Epithelial cell of esophagus (primary cell): Measurements from ENCODE around the gene USF3.
A peak's percentile ranks its signal among the peaks of the same experiment; 100 is the strongest.

Experiments used
- DNase-seq: peaks from one replicate; pipeline ENCODE4 v3.0.0; 2010; ENCODE audit warnings: low read depth
- H3K4me3 ChIP-seq: 2 replicates; pipeline ENCODE4 v1.5.1; 2011; ENCODE audit warnings: mild to moderate bottlenecking, low read length, control low read depth
- CTCF ChIP-seq: IDR thresholded peaks from 2 replicates; pipeline ENCODE4 v1.5.1; 2011; ENCODE audit warnings: low read depth, mild to moderate bottlenecking, low read length, control low read depth, inconsistent platforms; ENCODE audit not compliant: insufficient read depth; ENCODE audit errors: missing control alignments

The USF3 gene

DNA sequence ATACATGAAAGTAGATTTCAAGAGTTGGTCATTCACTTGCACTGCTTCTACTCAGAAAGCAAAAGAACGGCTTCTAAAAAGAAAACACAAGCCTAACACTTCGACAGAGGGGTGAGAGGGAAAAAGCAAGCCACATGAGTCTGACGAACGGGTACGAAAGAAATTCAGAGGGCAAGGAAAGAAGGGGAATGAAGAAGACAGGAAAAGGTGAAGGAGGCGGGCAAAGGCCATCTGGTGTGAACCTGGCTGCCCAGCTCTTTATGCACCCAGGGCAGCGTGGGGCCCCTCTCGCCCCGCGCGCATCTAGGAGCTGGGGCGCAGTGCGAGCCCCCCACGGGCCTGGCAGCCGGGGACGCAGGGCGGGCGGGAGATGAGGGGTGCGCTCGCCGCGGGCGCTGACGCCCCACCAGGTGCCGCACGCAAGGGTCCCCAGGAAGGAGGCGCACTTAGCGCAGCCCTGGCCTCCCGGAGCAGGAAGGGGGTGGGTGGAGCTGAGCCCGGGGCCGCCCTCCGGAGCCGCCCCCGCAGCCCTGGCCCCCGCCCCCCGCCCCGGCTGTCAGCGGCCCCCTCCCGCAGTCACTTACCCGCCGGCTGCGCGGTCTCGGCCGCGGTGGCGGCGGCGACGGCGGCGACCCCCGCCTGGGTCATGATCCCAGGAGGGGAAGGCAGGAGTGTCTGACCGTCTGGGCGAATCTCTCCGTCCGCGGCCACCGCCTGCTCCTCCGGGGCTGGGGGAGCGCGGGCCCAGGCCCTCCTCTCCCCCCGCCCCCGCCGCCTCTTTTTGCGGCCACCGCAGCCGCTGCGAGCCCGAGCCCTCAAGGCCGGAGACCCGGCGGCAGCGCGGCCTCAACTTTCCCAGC, at the start of gene USF3:
Gene USF3, minus strand, starts transcription at position 857 of the 860 bp plus-strand sequence. CDS start 21,764 bp downstream, outside the sequence.
- peak within 1 kb of the TSS; percentile 92 for H3K4me3 ChIP-seq

GRCh38 chr3:113745756-113746547, 49.5 kb upstream of the USF3 start, which contains the start of gene NAA50:
TSS of gene NAA50 (minus strand) at chr3:113746249. CDS start at chr3:113745949, 300 bp downstream.
- peak; percentile 88 for DNase-seq
- peak within 1 kb of the TSS; percentile 94 for H3K4me3 ChIP-seq
- peak; percentile 52 for TF ChIP-seq CTCF

More for the DNA sequence above, at the start of gene USF3:
- peak; percentile 73 for DNase-seq
- TF ChIP-seq CTCF = no peak

DNA sequence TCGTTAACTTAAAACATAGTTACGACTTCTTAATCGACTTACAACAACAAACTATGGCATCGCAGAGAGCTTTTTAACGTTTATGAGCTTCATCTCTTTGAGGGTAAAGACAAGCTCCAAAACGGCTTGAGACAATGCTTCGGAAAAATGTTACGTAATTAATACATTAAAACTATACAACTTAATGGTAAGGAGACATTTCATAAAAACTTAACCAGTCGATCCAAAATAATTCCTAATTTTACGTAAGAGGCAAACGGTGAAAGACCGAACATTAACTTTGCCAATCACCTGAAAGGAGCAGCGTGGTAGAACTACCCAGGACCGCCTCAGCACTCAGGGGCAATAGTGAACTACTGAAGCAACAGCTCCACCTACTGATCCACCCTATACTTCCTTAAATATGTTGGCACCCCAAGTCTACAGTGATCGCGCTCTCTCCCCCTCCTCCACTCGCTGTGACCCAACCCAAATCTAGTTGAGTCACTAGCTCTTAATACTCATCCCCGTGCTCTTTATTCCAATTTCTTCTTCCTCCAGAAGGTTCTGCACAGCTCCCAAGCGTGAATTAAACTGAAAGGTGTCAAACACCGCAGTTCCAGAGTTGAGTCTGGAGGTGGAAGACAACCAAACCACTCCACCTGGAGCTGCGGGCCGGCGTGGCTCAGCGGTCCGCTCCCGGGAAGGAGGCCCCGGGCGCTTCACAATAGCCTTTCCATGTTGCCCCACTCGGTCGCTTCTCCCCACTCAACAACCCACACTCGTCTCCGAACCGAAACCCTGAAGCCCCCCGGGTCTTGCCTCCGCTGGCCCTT, 48.7 kb upstream of the USF3 start:
- peak overlapping the region; percentile 94 for H3K4me3 ChIP-seq
- peak; percentile 97 for DNase-seq
- peak; percentile 73 for TF ChIP-seq CTCF

DNA sequence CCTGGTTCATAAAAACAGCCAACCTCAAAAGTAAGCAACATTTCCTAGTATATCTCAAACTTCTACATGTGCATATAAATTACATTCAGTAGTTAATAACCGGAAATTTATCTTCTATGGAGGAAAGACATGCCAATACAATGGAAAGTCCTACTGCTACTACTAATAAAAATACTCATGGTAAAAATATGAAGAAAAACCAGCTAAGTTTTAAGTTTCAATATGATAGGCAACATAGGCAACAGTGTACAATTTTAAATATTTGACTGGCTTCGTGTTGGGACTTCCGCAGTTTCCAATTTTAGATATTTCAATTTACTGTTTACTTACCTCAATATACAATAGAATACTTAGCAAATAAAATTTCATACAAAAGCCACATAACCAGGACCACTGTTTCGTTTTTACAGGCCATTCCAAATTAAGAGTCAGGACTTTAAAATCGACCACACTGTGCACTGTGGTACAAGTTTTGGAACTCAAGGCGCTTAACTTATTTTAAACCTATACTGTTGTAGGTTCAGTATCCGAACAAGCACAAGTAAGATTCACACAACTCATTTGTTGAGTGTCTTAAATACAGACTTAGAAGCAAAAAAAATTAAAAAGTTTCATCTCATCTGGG, 46.7 kb upstream of the USF3 start:
- DNase-seq = no peak
- H3K4me3 ChIP-seq = peak overlapping the region; percentile 94
- no peak for TF ChIP-seq CTCF

DNA sequence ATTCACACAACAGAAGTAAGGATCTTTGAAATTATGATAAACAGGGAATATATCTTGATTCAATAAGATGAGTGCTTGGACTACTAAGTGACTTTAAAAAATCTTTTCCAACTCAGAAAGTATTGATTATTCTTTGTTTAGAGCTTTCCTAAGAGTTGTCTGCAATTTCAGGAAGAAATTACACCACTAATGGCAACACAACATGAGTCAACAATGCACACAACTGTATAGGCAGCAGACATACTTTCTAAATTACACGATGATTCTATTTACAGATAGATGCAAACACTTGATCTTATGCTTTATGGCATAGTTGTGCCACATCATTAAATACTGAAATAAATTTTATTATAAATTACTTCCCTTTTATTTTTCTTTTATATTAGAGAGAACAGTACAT, 45.2 kb upstream of the USF3 start:
- TF ChIP-seq CTCF = no peak
- peak; percentile 60 for DNase-seq

DNA sequence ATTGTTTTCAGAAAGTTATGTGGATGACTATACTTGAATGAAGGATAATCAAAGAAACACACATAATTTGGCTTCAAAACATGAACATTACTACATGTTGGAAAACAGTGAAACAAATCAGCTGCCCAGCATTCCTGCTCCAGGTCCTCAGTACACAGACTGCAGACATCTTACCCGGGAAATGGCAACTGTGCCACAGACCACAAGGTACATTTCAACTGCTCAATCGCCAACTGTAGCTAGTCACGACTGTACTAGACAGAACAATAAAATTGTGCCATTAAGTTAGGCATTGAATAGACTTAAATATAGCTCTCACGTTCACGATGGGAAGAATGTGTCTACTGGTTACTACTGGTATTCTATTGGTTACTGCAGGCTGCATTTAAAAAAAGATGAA, 44.6 kb upstream of the USF3 start:
- DNase-seq = no peak

More for the DNA sequence above, 45.2 kb upstream of the USF3 start:
- H3K4me3 ChIP-seq = no peak overlapping the region

More for the DNA sequence above, 44.6 kb upstream of the USF3 start:
- TF ChIP-seq CTCF = no peak
- no peak overlapping the region for H3K4me3 ChIP-seq
